Measurements from ENCODE around the gene TET3.

The TET3 gene

GRCh38 chr2:73981081-73982001, 3.4 kb upstream of the TET3 start:
- TF ChIP-seq POLR2A (IDR thresholded peaks at IDR 0.05; ENCODE audit: low read depth, low read length) (peak; percentile 68; the same call in 1 of the 2 replicates), POLR2AphosphoS5 (IDR thresholded peaks at IDR 0.05; ENCODE audit: low read depth, low read length) (peak; percentile 54; the same call in 1 of the 2 replicates), TAF1 (IDR thresholded peaks at IDR 0.05; ENCODE audit: borderline replicate concordance, low read depth, low read length) (no peak)
- DNase-seq (ENCODE audit: insufficient read length) (peak; percentile 62), FAIRE-seq (peak; percentile 66)

GRCh38 chr2:73982140-73982617, 2.5 kb upstream of the TET3 start:
- FAIRE-seq (no peak), DNase-seq (ENCODE audit: insufficient read length) (no peak)
- TF ChIP-seq POLR2A (IDR thresholded peaks at IDR 0.05; ENCODE audit: low read depth, low read length) (no peak), POLR2AphosphoS5 (IDR thresholded peaks at IDR 0.05; ENCODE audit: low read depth, low read length) (no peak), TAF1 (IDR thresholded peaks at IDR 0.05; ENCODE audit: borderline replicate concordance, low read depth, low read length) (no peak)

DNA sequence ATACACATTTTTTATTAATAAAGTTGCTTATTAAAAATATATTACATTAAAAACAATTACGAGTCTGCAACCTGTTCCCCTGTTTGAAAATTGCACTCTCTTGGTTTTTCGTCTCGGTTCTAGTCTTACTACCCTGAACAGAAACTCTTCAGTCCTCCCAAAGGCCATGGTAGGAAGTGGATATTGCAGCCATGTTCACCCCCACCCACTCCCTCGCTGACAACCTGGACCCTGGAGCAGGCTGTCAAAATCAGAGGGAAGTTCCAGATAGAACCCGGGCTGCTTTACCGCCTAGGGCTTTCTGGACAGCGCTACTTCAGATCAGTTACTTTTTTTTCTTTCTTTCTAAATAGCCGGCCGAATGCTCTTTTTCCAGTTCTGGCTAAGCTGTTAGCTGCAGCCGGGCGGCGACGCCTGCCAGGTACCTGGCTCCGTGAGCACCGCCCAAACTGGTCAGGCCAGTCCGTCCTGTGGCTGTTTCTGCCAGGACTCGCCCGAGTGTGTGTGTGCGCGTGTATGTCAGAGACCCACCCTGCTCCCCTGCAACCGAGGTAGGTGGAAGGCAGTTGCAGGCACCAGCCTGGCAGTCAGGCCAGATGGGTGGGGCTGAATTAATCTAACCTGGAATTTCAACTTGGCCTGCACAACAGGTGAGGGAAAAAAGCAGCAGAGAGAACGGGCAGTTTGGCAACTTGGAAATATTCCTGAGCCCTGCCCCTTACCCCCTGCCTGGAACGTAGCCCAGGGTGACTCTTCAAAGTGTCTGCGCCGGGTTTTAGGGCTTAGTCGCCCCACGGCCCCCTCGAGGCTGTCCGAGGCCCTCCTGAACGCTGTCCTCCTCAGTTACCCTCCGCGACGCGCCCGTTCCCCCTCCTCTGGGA, 1.1 kb upstream of the TET3 start:
- peak; percentile 78 for FAIRE-seq
- DNase-seq (ENCODE audit: insufficient read length), result peak; percentile 35
- TF ChIP-seq POLR2A (IDR thresholded peaks at IDR 0.05; ENCODE audit: low read depth, low read length), result no peak
- no peak; the same call in 1 of the 2 replicates for TF ChIP-seq POLR2AphosphoS5 (IDR thresholded peaks at IDR 0.05; ENCODE audit: low read depth, low read length)
- no peak for TF ChIP-seq TAF1 (IDR thresholded peaks at IDR 0.05; ENCODE audit: borderline replicate concordance, low read depth, low read length)

- FAIRE-seq, result no peak
- DNase-seq (ENCODE audit: insufficient read length), result peak; percentile 52
- no peak for TF ChIP-seq POLR2AphosphoS5 (IDR thresholded peaks at IDR 0.05; ENCODE audit: low read depth, low read length)
- peak; percentile 65; the same call in 1 of the 2 replicates for TF ChIP-seq POLR2A (IDR thresholded peaks at IDR 0.05; ENCODE audit: low read depth, low read length)
- TF ChIP-seq TAF1 (IDR thresholded peaks at IDR 0.05; ENCODE audit: borderline replicate concordance, low read depth, low read length), result peak; percentile 54; the same call in 1 of the 2 replicates
Measured at GRCh38 chr2:73984922-73985307, 205 bp downstream of the TET3 start.

DNA sequence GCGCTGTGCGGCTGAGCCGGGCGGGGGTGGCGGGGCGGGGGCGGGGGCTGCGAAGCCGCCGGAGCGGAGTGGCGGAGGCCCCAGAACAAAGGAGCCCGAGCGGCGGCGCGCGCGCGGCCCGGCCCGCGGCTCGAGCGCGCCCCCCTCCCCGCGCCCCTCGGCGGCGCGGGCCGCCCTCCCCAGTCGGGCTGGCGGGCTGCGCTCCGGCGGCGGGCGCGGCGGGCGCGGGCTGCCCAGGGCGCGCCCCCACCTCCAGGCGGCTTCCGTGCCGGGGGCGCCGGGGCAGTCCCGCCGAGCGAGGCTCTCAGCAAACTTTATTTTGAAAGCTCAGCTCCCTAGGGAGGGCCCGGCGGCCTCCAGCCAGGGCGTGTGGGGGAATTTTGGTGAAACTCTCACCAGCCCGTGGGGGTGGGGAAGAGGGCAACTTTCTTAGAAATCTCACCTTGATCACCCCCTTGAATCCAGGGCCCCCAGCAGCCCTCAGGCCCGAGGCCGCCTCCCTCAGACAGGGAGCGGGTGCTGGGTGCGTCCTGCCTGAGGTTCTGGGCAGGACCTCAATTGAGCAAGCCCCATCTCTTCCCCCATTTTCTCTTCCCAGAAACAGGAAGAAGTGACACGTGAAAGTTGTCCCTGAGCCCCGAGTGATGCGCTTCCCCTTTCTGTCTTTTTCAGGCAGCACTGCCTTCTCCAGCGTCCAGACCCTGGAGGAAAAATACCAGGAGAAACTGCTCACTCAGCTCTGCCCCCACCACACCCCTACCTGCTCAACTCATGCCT, 786 bp downstream of the TET3 start:
- DNase-seq (ENCODE audit: insufficient read length) (peak; percentile 54), FAIRE-seq (peak; percentile 80)
- no peak for TF ChIP-seq POLR2A (IDR thresholded peaks at IDR 0.05; ENCODE audit: low read depth, low read length)
- TF ChIP-seq POLR2AphosphoS5 (IDR thresholded peaks at IDR 0.05; ENCODE audit: low read depth, low read length), result no peak
- peak; percentile 38; the same call in 1 of the 2 replicates for TF ChIP-seq TAF1 (IDR thresholded peaks at IDR 0.05; ENCODE audit: borderline replicate concordance, low read depth, low read length)

DNA sequence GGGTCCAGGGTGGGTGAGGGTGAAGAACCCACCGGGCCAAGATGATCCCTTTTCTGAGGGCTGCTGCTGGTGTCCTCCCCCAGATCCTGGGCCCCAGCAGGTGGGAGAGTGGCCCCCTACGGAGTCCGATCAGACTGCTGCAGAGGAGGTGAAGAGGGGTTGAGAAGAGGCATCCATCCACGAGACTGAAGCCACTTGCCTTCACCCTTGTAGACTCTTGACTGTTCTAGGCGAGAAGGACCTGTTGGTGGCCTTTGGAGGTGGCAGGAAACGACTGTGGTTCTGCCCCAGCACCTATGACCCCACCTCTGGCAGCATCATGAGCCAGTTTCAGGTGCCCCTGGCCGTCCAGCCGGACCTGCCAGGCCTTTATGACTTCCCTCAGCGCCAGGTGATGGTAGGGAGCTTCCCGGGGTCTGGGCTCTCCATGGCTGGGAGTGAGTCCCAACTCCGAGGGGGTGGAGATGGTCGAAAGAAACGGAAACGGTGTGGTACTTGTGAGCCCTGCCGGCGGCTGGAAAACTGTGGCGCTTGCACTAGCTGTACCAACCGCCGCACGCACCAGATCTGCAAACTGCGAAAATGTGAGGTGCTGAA, 1.5 kb downstream of the TET3 start:
- TF ChIP-seq POLR2AphosphoS5 (IDR thresholded peaks at IDR 0.05; ENCODE audit: low read depth, low read length), result no peak; the same call in 1 of the 2 replicates
- TF ChIP-seq POLR2A (IDR thresholded peaks at IDR 0.05; ENCODE audit: low read depth, low read length), result peak; percentile 48; the same call in 1 of the 2 replicates
- peak; percentile 57 for FAIRE-seq
- DNase-seq (ENCODE audit: insufficient read length), result no peak

DNA sequence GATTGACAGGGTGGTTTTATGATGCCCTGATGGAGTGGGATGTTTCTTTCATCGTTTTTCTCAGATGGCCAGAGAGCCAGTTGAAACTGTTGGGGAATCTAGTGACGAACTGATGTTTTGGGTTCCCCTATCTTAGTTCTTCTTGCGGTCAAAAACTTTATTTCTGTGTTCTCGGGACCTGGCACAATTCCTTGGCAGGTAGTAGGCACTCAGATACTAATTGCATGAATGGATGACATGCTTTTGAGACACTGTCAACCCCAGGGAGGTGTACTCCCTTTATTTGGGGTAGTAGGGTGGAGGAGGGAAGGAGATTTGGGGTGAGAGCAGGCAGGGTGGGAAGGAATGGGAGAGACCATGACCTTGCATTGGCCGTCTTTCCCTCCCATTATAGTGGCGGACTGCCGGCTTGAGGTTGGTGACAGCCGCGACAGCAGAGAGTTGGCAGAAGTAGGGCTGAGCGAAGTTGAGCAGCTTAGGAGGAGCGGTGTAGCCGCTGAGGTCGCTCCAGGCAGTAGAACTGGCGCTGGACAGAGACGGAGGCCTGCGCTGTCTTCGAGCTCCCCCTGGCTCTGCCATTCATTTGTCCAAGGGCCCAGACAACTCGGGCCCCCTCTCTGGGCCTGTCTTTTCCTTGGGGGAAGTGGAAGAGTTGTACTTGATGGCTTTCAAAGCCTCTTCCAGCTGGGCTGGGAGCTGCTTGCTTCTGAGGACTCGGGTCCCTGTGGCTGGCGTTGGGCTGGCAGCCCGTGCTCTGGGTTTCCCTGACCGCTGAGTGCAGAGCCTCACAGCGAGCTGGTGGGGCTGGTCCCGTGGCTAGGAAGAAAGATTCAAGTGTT, 2.6 kb downstream of the TET3 start:
- FAIRE-seq, result no peak
- no peak for TF ChIP-seq TAF1 (IDR thresholded peaks at IDR 0.05; ENCODE audit: borderline replicate concordance, low read depth, low read length)
- no peak for TF ChIP-seq POLR2A (IDR thresholded peaks at IDR 0.05; ENCODE audit: low read depth, low read length)
- no peak for TF ChIP-seq POLR2AphosphoS5 (IDR thresholded peaks at IDR 0.05; ENCODE audit: low read depth, low read length)
- no peak for DNase-seq (ENCODE audit: insufficient read length)

GRCh38 chr2:73987948-73988700, 3.4 kb downstream of the TET3 start:
- TF ChIP-seq TAF1 (IDR thresholded peaks at IDR 0.05; ENCODE audit: borderline replicate concordance, low read depth, low read length) (no peak), POLR2AphosphoS5 (IDR thresholded peaks at IDR 0.05; ENCODE audit: low read depth, low read length) (no peak), POLR2A (IDR thresholded peaks at IDR 0.05; ENCODE audit: low read depth, low read length) (no peak)
- FAIRE-seq, result no peak
- DNase-seq (ENCODE audit: insufficient read length), result no peak

- DNase-seq (ENCODE audit: insufficient read length) (no peak), FAIRE-seq (no peak)
- no peak for TF ChIP-seq POLR2AphosphoS5 (IDR thresholded peaks at IDR 0.05; ENCODE audit: low read depth, low read length)
- TF ChIP-seq TAF1 (IDR thresholded peaks at IDR 0.05; ENCODE audit: borderline replicate concordance, low read depth, low read length), result no peak
- no peak for TF ChIP-seq POLR2A (IDR thresholded peaks at IDR 0.05; ENCODE audit: low read depth, low read length)
Measured at GRCh38 chr2:73989972-73990371, 5.3 kb downstream of the TET3 start.
